ENCODE data around the gene PTPRN2. TPM values are rescaled to one million over a fixed set of nuclear protein-coding genes. Genes with fewer than 3 reads are reported as not detected.

Gene PTPRN2
- total RNA-seq, 1 donor: 0.09 TPM

DNA sequence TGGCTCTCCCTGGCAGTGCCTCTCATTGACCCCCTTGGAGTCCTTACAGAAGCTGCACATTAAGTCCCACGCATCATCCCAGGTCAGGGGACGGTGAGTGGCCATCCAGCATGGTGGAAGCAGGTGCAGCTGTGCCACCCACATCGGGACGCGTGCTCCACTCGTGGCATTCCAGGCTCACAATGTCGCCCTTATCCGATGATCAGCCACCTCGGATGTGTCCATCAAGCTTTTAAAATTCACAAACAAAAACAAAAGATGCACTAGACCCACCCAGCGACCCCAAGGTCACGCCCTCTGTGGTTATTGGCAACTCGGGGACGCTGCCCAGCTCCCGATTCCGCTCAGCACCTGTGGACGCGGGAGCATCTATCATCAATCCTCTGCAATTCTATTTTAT is 530.9 kb downstream of the PTPRN2 start:
- DNase-seq (ENCODE audit: low read depth): no peak
- no peak overlapping the region for H3K4me3 ChIP-seq (ENCODE audit: low read depth, low read length)
- no peak for TF ChIP-seq CTCF (IDR thresholded peaks at IDR 0.05; ENCODE audit: insufficient read depth, low read length)

GRCh38 chr7:158055726-158056510 is 531.7 kb downstream of the PTPRN2 start:
- DNase-seq (ENCODE audit: low read depth): no peak
- no peak overlapping the region for H3K4me3 ChIP-seq (ENCODE audit: low read depth, low read length)
- TF ChIP-seq CTCF (IDR thresholded peaks at IDR 0.05; ENCODE audit: insufficient read depth, low read length): no peak

GRCh38 chr7:158054611-158055010 is 533.0 kb downstream of the PTPRN2 start:
- H3K4me3 ChIP-seq (ENCODE audit: low read depth, low read length): no peak overlapping the region
- DNase-seq (ENCODE audit: low read depth): no peak
- TF ChIP-seq CTCF (IDR thresholded peaks at IDR 0.05; ENCODE audit: insufficient read depth, low read length): no peak

DNA sequence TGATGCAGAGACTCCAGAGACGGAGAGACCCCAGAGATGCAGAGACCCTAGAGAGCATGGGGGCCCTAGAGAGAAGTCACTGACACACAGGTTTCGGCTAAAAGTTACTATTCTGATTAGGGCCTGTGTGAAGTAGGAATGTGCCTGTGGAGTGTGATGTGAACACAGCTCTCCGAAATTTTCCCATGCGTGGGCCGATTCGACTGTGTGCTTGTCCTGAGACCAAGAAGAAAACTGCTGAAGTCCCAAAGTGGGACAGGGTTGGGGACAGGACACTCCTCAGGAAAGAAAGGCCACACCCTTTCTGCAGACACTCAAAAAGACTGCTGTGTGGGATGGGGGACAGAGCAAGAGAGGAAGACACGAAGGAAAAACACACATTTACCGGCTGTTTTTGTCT is 533.5 kb downstream of the PTPRN2 start:
- DNase-seq (ENCODE audit: low read depth): no peak

DNA sequence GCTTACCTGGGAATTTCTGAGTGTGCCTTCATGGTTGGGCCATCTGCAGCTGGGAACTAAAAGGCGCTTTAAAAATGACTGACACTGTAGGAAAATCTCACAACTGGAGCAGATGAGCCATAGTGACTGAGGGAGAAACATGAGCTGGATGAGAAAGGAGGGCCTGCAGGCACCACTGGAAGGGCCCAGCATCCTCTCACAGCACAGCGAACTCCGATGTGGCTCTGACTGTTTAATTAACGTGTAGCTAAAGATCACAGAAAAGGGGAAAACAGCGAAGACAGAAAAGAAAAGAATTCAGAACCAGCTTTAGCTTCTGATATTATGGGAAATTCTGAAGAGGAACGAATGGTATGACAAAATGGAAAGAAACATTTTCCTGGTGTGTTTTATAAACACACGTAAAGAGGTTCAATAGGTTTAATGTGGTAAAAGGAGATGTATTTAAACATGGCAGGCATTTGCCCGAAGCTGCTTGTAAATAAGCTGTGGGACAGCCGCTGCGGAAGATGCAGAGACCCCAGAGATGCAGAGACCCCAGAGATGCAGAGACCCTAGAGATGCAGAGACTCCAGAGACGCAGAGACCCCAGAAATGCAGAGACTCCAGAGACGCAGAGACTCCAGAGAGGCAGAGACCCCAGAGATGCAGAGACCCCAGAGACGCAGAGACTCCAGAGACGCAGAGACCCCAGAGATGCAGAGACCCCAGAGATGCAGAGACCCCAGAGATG is 534.3 kb downstream of the PTPRN2 start:
- no peak for TF ChIP-seq CTCF (IDR thresholded peaks at IDR 0.05; ENCODE audit: insufficient read depth, low read length)
- DNase-seq (ENCODE audit: low read depth): no peak
- H3K4me3 ChIP-seq (ENCODE audit: low read depth, low read length): no peak overlapping the region

More for the DNA sequence above, 533.5 kb downstream of the PTPRN2 start:
- H3K4me3 ChIP-seq (ENCODE audit: low read depth, low read length): no peak overlapping the region
- TF ChIP-seq CTCF (IDR thresholded peaks at IDR 0.05; ENCODE audit: insufficient read depth, low read length): no peak

DNA sequence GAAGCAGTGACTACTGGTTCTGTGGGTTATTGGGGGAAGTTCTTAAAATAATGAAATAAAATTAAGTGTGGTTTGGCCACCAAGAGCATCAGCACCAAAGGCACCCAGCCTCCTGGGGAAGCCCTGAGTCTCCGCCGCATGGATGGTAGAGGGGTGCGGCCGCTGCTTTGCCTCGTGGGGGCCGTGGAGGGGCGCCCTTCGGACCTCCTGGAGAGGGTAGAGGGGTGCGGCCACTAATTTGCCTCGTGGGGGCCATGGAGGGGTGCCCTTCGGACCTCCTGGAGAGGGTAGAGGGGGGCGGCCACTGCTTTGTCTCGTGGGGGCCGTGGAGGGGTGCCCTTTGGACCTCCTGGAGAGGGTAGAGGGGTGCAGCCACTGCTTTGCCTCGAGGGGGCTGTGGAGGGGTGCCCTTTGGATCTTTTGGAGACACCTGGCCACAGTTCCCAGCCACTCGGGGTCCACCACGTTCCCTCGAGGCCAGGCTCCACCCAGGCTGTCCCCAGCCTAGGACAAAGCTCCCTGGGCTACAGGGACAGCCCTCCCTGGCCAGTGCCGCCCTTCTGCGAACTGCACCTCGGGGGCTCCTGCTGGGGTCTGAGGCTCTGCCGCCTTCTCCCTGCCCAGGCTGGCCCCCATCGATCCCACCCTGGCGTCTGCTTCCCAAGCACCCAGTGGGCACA is 535.1 kb downstream of the PTPRN2 start:
- DNase-seq (ENCODE audit: low read depth): no peak
- TF ChIP-seq CTCF (IDR thresholded peaks at IDR 0.05; ENCODE audit: insufficient read depth, low read length): no peak
- no peak overlapping the region for H3K4me3 ChIP-seq (ENCODE audit: low read depth, low read length)

Measured in fibroblast of the aortic adventitia (primary cell).